HG02759 (cell line): ENCODE measurements around the gene SNX5.
A peak's percentile ranks its signal among the peaks of the same experiment; 100 is the strongest.

Experiments
- ATAC-seq: cut with Tn5 transposase; IDR thresholded peaks from one replicate; pipeline ENCODE4 v1.9.1; 2021; ENCODE audit warnings: mild to moderate bottlenecking, moderate library complexity; ENCODE audit not compliant: unreplicated experiment

SNX5 gene

GRCh38 chr20:17993546-17993945 is 25.0 kb upstream of the SNX5 start:
- ATAC-seq: no peak

GRCh38 chr20:17992847-17993513 is 24.4 kb upstream of the SNX5 start:
- ATAC-seq: no peak

GRCh38 chr20:17992224-17992637 is 23.6 kb upstream of the SNX5 start:
- ATAC-seq: peak; percentile 68

DNA sequence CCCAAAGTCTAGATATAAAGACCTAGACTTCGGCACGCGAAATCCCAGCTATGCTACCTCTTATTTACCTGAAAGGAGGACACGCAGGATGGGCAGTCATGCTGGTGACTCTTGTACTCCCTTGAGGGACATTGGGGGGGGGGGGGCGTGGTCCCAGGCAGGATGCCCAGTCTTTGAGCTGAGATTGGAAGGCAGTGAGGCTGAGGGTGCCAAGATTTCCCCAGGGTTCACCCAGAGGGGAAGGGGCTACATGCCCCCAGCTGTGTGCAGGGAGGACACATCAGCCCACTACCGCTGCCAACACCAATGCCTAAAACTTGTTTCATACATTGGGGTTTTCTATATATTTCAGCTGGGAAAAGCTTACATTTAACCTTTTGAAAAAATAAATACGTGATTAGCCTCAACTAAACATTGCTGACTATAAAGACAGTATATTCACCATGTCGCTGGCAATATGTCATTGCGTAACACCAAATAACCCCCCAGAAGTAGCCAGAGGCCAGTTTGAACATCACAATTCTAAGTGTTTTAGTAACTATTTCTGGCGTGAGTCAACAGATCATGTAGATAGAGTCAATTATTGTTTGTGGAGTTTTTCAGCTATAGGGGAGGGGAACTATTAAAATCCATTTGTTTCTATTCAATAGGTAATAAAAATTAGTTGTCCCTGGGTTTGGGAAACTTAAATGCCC is 21.8 kb upstream of the SNX5 start:
- ATAC-seq: no peak

- ATAC-seq: no peak
These were observed 19.4 kb upstream of the SNX5 start for GRCh38 chr20:17987988-17988387.

GRCh38 chr20:17985388-17986018 is 16.9 kb upstream of the SNX5 start:
- ATAC-seq: no peak

DNA sequence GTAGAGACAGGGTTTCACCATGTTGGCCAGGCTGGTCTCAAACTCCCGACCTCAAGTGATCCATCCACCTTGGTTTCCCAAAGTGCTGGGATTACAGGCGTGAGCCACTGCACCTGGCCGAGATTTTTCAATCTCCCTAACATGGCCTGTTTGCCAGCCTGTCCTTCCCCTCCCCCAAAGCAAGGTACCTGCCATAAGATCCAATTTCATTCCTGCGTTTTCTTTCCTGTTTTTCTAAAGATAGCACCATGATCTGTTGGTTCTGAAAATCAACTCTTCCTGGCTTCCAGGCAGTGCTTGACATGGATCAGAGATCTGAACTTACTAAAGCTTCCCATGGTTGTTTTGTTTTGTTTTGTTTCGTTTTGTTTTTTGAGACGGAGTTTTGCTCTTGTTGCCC is 7.7 kb upstream of the SNX5 start:
- no peak for ATAC-seq

GRCh38 chr20:17972121-17972520 is 3.5 kb upstream of the SNX5 start:
- ATAC-seq: no peak

DNA sequence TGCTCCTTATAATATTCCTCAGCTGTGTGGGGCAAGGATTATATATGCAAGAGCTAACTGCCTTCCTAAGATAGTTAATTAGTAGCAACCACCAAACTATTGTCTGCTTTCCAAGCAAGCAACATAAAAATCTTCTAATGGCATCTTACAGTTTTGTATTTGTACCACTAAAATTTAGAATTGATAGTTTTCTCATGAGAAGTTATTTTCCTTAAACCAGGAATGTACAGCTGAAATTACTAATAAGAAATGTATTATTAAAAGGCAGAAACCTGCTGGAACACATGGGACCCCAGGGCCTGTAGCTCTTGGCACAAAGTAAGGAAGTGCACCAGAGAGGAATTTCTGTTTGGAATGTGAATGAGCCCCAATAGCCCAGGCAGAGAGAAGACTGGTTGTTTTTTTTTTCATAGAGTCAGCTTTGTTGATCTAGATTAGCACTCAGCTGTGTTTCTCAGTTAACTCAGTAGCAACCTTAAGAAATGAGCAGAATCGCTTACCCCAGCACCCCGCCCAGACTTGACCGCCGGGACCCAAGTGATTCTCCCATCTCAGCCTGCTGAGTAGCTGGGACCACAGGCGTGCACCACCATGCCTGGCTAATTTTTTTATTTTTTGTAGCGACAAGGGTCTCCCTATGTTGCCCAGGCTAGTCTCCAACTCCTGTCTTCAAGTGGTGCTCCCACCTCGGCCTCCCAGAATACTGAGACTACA is 2.9 kb upstream of the SNX5 start:
- ATAC-seq: no peak

GRCh38 chr20:17969884-17970409 is 1.4 kb upstream of the SNX5 start:
- ATAC-seq: no peak

DNA sequence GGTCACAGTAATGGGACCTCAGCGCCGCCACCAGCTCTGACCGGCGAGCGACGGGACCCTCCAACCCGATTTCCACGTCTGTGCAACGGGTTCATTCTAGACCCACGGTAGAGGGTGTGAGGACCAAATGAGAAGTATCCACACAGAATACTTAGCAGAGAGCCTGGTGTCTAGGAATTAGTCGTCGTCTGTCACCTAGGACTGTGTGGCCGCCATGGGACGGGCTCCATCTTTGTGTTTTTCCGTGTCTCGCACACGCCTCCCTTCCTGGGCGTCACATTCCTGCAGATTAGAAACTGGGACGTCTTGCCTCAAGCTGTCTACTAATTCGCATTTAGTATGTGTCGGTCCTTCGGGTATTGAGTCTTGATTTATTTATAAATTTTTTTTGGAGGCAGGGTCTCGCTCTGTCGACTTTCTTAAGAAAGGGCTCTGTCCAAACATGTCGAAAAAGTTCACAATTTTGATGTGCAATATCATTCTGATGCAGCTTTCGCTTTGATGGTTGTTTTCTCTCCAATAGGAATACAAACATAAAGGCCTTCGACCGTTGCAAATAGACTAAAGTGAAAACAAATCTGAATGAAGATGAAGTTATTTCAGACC is 787 bp upstream of the SNX5 start:
- ATAC-seq: peak; percentile 12

DNA sequence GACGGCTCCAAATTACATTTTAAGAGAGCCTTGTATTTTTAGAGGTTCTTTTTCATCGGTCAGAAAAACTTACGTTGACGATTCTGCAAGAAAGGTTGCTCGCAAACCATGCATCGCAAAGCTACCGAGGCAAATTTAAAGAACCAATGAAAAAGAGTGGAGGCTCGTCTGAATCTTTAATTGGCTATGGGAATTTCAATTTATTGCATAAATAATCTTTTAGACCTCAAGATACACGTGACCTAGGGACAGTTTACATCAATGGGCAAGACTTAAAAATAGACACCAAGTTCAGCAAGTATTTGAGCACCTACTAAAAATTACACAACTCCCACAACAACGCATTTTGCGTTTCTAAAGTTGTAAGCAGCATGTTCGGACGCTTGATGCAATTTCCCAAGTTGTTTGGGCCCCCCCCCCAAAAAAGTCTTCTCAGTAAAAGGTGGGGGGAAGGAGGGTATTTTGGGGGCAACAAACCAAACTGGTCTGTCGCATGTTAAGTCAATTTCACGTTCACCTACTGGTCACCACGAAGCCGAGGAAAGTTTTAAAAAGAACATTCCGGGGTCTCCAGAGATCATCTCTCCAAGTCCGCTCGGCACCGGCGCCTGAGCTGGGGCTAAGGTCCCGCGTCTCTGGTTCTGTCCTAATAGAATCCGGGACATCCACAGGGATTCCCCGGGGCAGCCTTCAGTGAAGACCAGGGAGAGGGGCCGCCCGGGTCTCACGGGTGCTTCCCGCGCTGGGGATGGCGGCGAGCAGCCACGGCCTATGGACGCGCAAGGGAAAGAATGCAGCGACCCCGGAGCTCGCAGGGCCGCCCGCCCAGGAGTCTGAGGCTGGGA is 851 bp downstream of the SNX5 start:
- peak; percentile 5 for ATAC-seq

DNA sequence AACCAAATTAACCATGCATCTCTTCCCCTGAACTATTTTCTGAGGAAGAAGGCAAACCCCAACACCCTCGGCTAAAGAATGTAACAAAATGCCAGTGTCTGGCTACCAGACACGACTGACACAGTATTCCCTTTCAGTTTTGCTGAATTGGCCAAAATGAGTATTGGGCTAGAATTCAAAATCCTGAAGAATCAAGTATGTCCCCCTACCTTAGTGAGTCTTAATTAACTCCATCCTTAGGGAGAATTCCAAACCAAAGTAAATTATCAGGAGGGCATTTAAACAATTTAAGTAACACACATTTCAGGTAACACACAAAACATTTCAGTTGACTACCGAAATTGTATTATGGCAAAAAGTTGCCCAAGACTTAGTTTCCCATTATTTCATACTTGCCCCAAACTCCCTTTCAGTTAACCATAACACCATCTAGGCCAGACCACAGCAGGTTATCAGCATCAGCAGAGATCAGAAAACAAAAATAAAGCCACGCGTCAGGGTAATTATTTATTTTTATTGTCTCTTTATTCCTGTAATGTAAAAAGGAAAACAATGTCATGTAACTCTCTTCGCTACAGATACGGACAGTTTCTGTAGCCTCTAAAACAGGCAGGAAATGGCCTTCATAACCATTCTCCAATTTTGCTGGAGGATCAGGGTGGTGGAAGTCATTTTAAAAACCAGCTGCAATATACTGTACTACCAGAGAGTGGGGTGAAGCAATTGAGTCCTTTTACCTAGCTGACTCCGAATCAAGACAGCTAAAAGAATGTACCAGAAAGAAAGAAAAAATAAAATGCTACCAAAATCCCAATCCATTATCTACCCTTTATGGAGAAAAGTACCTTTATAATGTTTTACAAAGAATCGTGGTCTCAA is 1.9 kb downstream of the SNX5 start:
- ATAC-seq: no peak

GRCh38 chr20:17965042-17965697 is 3.4 kb downstream of the SNX5 start:
- no peak for ATAC-seq

DNA sequence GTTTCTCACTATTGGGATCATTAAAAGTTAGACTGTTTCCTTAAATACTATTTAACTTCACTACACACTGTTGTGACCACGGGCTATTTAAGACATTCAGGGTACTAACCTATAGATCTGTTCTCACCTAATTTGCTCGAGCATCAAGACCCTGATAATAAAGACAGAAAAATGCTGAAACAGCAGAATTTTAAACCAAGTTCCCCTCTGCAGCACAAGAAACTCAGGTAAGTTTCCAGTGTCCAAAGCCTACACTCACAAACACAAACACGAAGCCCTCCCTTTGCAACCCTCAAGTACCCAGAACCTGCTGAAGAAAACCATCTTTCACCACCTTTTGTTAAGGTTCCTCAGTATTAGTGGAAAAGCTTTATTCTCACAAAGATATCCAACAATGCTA is 4.0 kb downstream of the SNX5 start:
- no peak for ATAC-seq

DNA sequence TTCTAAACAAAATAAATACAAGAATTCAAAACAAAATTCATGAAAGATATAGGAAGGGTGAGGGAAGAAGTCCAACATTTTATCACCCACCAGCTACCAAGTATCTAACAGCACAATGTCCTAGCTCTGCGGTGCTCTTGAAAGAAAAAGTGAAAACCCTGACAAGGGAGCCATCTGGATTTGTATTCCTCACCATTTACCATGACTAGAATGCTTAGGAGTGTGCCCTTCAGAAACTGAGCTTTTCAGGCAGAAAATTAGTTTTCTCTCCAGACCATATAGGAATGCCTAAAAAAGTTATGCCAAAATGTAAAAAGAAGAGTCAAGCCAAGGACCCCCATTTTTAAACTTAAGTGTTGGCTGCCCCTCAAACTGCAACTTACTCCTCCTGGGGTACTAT is 4.5 kb downstream of the SNX5 start:
- ATAC-seq: no peak

GRCh38 chr20:17963114-17963897 is 5.3 kb downstream of the SNX5 start:
- no peak for ATAC-seq

- ATAC-seq: no peak
These were observed 7.0 kb downstream of the SNX5 start for GRCh38 chr20:17961587-17961940.
